GM18508 (cell line): ENCODE data around the gene DHRSX.
"Not testable (repeated sequence)": the region's sequence is repeated elsewhere in the genome, so short reads cannot be mapped to it uniquely, and the experiment has no call there.

Experiments used
- ATAC-seq: cut with Tn5 transposase; IDR thresholded peaks from one replicate; pipeline ENCODE4 v1.9.1; 2021; ENCODE audit warnings: moderate number of reproducible peaks; ENCODE audit not compliant: insufficient read depth, unreplicated experiment

DHRSX gene

GRCh38 chrX:2330910-2331309 is 169.9 kb downstream of the DHRSX start:
- ATAC-seq = no peak

DNA sequence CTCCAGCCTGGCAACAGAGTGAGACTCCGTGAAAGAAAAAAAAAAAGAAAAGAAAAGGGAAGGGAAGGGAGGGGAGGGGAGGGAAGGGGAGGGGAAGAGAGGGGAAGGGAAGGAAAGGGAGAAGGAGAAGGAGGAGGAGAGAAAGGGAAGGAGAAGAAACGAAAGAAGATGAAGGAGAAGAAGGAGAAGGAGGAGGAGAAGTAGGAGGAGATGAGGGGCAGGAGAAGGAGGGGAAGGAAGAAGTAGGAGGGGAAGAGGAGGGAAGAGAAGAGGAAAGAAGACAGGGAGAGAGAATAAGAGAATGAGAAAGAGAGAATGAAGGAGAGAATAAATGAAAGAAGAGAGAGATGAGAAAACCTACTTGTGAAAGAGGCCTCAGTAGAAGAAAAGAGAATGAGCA is 170.3 kb downstream of the DHRSX start:
- no peak for ATAC-seq

DNA sequence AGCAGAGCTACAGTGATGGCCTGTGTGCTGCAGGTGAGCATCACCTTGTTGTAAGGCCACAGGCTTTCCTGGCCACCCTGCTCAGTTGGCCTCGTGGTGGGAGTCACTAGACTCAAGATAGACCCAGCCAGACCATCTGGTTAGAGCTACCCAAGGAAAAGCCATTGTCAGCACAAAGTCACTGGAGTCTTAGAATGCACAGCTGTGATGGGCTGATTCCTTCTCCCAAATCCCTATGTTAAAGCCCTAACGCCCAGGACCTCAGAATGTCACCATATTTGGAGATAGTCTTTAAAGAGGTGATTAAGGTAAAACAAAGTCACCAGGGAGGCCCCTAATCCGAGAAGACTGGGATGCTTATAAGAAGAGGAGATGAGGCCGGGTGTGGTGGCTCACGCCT is 173.4 kb downstream of the DHRSX start:
- no peak for ATAC-seq

- ATAC-seq = no peak
Measured at GRCh38 chrX:2325076-2325784, 175.5 kb downstream of the DHRSX start.

- ATAC-seq = no peak
Measured at GRCh38 chrX:2324151-2324550, 176.6 kb downstream of the DHRSX start.

- no peak for ATAC-seq
Measured at GRCh38 chrX:2321411-2321810, 179.4 kb downstream of the DHRSX start.

DNA sequence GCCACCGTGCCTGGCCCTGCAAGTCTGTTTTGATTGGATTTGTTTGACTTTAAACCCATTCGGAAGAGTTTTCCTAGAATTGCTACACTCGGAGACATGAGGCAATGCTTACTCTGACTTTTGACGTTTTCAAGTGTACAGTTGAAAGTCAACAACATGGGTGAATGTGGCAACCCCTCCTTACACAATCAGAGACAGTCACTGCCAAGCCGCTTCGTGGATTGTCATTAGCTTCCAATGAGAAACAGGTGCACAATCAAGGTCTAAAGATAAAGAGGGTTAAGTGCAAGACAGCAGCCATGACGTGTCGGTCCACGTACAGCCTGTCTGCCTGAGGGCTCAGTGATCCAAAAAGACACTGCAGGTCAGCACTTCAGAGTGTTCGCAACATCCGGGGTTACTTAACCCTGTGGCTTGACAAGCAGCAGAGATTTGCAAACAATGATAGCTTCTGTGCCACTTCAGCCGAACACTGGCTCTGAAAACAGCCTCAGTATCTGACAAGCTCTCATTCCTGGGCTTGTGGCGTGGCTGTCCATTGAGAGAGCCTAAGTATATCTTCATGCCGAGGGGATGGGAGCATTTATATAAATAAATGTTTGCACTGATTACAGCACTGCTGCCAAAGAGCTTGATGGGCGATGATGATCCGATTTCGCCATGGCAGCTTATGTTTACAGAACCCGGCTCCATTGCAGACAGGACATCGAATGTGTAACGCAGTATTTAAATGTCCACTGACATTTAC is 180.0 kb downstream of the DHRSX start:
- ATAC-seq = no peak

DNA sequence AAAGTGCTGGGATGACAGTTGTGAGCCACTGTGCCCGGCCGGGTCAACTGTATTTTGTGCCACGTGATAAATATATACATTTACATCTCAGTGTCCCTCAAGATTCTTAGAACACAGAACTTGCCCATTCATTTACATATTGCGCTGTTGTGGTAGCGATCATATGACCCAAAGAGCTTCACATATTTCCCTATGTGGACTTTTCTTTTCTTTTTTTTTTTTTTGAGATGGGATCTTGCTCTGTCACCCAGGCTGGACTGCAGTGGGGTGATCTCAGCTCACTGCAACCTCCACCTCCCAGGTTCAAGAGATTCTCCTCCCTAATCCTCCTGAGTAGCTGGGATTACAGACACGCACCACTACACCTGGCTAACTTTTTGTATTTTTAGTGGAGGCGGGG is 180.7 kb downstream of the DHRSX start:
- ATAC-seq = no peak

DNA sequence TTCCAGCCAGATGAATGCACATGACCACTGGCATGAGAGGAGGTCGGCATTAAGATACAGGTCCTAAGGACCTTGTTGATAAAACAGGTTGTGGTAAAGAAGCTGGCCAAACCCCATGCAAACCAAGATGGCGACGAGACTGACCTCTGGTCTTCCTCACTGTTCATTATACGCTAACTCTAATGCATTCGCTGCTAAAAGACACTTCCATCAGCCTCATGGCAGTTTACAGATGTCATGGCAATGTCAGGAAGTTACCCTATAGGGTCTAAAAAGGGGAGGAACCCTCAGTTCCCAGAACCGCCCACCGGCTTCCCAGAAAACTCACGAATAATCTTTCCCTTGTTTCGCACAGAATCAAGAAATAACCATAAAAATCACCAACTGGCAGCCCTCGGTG is 182.4 kb downstream of the DHRSX start:
- ATAC-seq = no peak

DNA sequence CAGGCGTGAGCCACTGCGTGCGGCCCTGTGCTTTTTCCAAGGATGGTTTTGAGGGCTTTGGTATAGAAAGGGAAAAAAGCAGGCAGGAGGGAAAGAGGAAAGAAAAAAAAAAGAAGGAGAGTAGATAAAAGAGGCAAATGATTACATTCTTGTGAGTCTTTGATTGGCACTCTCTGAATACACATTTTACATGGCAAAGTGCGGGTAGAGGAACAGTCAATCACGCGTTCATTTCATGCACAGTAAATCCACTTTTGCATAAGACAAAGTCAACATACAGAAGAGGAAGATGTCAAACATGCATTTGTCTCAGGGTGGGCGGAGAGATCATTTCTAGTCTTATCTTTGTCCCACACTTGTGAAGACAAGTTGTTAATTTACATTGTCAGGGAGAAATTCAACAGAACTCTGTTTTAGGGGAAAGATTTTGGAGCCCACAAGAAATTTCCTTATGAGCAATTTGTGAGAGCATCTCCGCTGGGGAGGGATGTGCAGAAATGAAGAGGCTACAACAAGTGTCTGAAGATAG is 183.2 kb downstream of the DHRSX start:
- no peak for ATAC-seq

- no peak for ATAC-seq
Measured at GRCh38 chrX:2316534-2316933, 184.2 kb downstream of the DHRSX start.

GRCh38 chrX:2315434-2315833 is 185.3 kb downstream of the DHRSX start:
- ATAC-seq = no peak

- no peak for ATAC-seq
Measured at GRCh38 chrX:2314831-2315365, 185.9 kb downstream of the DHRSX start.

DNA sequence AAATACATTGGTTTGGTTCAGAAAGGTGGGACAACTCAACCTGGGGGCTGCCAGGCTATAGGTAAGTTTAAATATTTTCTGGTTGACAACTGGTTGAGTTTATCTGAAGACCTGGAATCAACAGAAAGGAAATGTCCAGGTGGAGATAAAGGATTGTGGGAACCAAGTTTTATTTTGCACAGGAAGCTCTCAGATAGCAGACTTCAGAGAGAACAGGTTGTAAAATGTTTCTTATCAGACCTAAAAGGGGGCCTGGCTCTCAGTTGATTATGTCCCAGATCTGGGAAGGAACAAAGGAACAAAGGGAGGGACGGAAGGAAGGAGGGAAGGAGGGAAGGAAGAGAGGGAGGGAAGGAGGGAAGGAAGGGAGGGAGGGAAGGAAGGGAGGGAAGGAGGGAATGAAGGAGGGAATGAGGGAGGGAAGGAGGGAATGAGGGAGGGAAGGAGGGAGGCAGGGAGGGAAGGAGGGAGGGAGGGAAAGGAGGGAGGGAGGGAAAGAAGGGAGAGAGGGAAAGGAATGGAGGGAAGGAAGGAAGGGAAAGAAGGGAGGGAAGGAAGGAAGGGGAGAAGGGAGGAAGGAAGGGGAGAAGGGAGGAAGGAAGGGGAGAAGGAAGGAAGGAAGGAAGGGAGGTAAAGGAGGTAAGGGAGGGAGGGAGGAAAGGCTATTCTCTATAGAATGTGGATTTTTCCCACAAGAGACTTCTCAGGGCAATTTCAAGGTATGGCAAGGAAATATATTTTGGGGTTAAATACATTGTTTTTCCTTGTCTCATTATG is 186.7 kb downstream of the DHRSX start:
- ATAC-seq = no peak

DNA sequence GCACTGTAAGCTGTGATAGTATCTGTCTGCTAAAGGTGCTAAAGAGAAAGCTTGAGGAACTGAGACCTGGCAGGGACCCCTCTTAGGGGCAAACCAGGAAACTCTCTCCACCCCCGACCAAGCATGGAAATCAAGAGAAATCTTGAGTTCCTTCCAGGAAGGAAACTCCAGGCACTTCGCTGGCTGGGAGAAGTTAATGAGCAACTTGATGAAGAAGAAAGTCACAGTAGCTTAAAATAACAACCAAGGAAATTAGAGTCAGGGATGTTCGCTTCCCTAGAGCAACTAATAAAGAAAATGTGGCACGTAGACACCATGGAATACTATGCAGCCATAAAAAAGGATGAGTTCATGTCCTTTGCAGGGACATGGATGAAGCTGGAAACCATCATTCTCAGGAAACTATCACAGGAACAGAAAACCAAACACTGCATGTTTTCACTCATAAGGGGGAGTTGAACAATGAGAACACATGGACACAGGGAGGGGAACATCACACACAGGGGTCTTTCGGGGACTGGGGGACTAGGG is 188.7 kb downstream of the DHRSX start:
- ATAC-seq = not testable (repeated sequence)

DNA sequence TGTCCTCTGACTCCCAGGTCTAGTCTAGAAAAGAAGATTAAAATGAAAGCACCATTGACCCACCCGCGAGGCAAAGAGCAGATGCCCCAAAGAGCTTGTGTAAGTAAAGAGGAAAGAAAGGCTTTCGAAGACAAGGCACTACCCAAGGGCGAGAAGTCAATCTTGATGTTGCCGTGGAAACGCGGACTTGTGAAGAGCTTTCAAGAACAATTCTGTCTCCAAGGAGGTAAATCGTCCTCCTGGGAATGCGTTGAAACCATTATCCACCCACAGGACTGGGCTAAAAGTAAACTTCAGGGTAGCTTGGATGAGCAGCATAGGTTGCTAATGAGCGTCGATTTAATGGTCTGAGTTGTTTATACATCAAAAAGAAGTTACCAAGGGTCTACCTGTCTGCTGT is 189.3 kb downstream of the DHRSX start:
- no peak for ATAC-seq

GRCh38 chrX:2301901-2302300 is 198.9 kb downstream of the DHRSX start:
- ATAC-seq = no peak

GRCh38 chrX:2299871-2300270 is 200.9 kb downstream of the DHRSX start:
- no peak for ATAC-seq

GRCh38 chrX:2286731-2287130 is 214.0 kb downstream of the DHRSX start:
- ATAC-seq = no peak

DNA sequence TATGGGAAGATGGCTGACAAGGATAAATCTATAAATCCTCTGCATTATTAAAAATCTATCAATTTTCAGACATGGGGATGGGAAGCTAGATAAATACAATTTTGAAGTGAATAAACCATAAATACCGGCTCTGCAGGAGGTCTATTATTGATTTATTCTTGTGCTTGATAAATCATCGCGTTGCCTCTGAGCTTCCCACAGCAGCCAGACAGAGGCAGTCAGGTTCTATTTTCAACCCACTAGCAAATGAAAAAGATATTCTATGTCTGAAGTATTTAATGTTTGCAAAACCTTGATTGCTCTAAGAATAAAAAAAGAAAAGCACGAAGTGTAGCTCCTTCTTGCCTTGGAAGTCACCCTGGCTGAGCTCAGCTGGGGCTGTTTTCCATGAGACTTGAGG is 216.2 kb downstream of the DHRSX start:
- ATAC-seq = no peak
